Measurements from ENCODE around the gene HTR5A.

The HTR5A gene

GRCh38 chr7:155107126-155107525 lies 37.0 kb downstream of the HTR5A start:
- Mint-ChIP-seq H3K9me3 (no peaks in the 10 kb centered on the region), H3K27ac (no peak overlapping the region), H3K36me3 (ENCODE audit: low read depth) (no peaks in the 10 kb centered on the region), H3K4me3 (no peak overlapping the region), H3K27me3 (ENCODE audit: low read depth) (peaks cover 25% of the 10 kb centered on the region), H3K4me1 (ENCODE audit: low read depth) (no peaks in the 10 kb centered on the region)

- H3K4me1 Mint-ChIP-seq (ENCODE audit: low read depth), result no peaks in the 10 kb centered on the region
- H3K9me3 Mint-ChIP-seq, result no peaks in the 10 kb centered on the region
- H3K27ac Mint-ChIP-seq, result no peak overlapping the region
- H3K27me3 Mint-ChIP-seq (ENCODE audit: low read depth), result peaks cover 25% of the 10 kb centered on the region
- no peak overlapping the region for H3K4me3 Mint-ChIP-seq
- no peaks in the 10 kb centered on the region for H3K36me3 Mint-ChIP-seq (ENCODE audit: low read depth)
Measured at GRCh38 chr7:155108144-155108901, 38.2 kb downstream of the HTR5A start.

GRCh38 chr7:155109121-155109520 lies 39.0 kb downstream of the HTR5A start:
- H3K4me3 Mint-ChIP-seq, result no peak overlapping the region
- H3K36me3 Mint-ChIP-seq (ENCODE audit: low read depth), result no peaks in the 10 kb centered on the region
- peaks cover 25% of the 10 kb centered on the region for H3K27me3 Mint-ChIP-seq (ENCODE audit: low read depth)

GRCh38 chr7:155115288-155115687 lies 45.2 kb downstream of the HTR5A start:
- Mint-ChIP-seq H3K4me3 (no peak overlapping the region), H3K9me3 (peaks cover 8% of the 10 kb centered on the region), H3K4me1 (ENCODE audit: low read depth) (no peaks in the 10 kb centered on the region), H3K27ac (no peak overlapping the region), H3K36me3 (ENCODE audit: low read depth) (no peaks in the 10 kb centered on the region), H3K27me3 (ENCODE audit: low read depth) (peaks cover 3% of the 10 kb centered on the region)

More at GRCh38 chr7:155109121-155109520, 39.0 kb downstream of the HTR5A start:
- Mint-ChIP-seq H3K27ac (no peak overlapping the region), H3K9me3 (no peaks in the 10 kb centered on the region), H3K4me1 (ENCODE audit: low read depth) (no peaks in the 10 kb centered on the region)

GRCh38 chr7:155119801-155120382 lies 49.8 kb downstream of the HTR5A start:
- H3K27ac Mint-ChIP-seq, result no peak overlapping the region
- H3K9me3 Mint-ChIP-seq, result peaks cover 24% of the 10 kb centered on the region
- no peaks in the 10 kb centered on the region for H3K36me3 Mint-ChIP-seq (ENCODE audit: low read depth)
- H3K27me3 Mint-ChIP-seq (ENCODE audit: low read depth), result peaks cover 3% of the 10 kb centered on the region
- no peak overlapping the region for H3K4me3 Mint-ChIP-seq
- no peaks in the 10 kb centered on the region for H3K4me1 Mint-ChIP-seq (ENCODE audit: low read depth)

GRCh38 chr7:155120460-155120859 lies 50.3 kb downstream of the HTR5A start:
- Mint-ChIP-seq H3K27ac (no peak overlapping the region), H3K4me1 (ENCODE audit: low read depth) (no peaks in the 10 kb centered on the region), H3K9me3 (peaks cover 24% of the 10 kb centered on the region), H3K4me3 (no peak overlapping the region), H3K27me3 (ENCODE audit: low read depth) (peaks cover 3% of the 10 kb centered on the region), H3K36me3 (ENCODE audit: low read depth) (no peaks in the 10 kb centered on the region)

- H3K27ac Mint-ChIP-seq, result no peak overlapping the region
- H3K4me1 Mint-ChIP-seq (ENCODE audit: low read depth), result no peaks in the 10 kb centered on the region
- peaks cover 24% of the 10 kb centered on the region for H3K9me3 Mint-ChIP-seq
- no peak overlapping the region for H3K4me3 Mint-ChIP-seq
- H3K27me3 Mint-ChIP-seq (ENCODE audit: low read depth), result peaks cover 3% of the 10 kb centered on the region
- H3K36me3 Mint-ChIP-seq (ENCODE audit: low read depth), result no peaks in the 10 kb centered on the region
Measured at GRCh38 chr7:155122831-155123230, 52.7 kb downstream of the HTR5A start.

- H3K4me3 Mint-ChIP-seq, result no peak overlapping the region
- no peaks in the 10 kb centered on the region for H3K36me3 Mint-ChIP-seq (ENCODE audit: low read depth)
- peaks cover 3% of the 10 kb centered on the region for H3K27me3 Mint-ChIP-seq (ENCODE audit: low read depth)
- no peaks in the 10 kb centered on the region for H3K4me1 Mint-ChIP-seq (ENCODE audit: low read depth)
- peaks cover 24% of the 10 kb centered on the region for H3K9me3 Mint-ChIP-seq
- no peak overlapping the region for H3K27ac Mint-ChIP-seq
Measured at GRCh38 chr7:155123413-155123812, 53.3 kb downstream of the HTR5A start.

- Mint-ChIP-seq H3K4me1 (ENCODE audit: low read depth) (no peaks in the 10 kb centered on the region), H3K4me3 (no peak overlapping the region), H3K27ac (no peak overlapping the region), H3K9me3 (peaks cover 21% of the 10 kb centered on the region), H3K27me3 (ENCODE audit: low read depth) (peaks cover 3% of the 10 kb centered on the region), H3K36me3 (ENCODE audit: low read depth) (no peaks in the 10 kb centered on the region)
Measured at GRCh38 chr7:155124706-155125105, 54.6 kb downstream of the HTR5A start.

- Mint-ChIP-seq H3K9me3 (peaks cover 3% of the 10 kb centered on the region), H3K36me3 (ENCODE audit: low read depth) (no peaks in the 10 kb centered on the region), H3K4me3 (no peak overlapping the region), H3K27ac (no peak overlapping the region), H3K4me1 (ENCODE audit: low read depth) (no peaks in the 10 kb centered on the region), H3K27me3 (ENCODE audit: low read depth) (peaks cover 3% of the 10 kb centered on the region)
Measured at GRCh38 chr7:155129186-155129585, 59.1 kb downstream of the HTR5A start.

- Mint-ChIP-seq H3K9me3 (peaks cover under 1% of the 10 kb centered on the region), H3K27me3 (ENCODE audit: low read depth) (peaks cover 3% of the 10 kb centered on the region), H3K4me3 (no peak overlapping the region), H3K4me1 (ENCODE audit: low read depth) (no peaks in the 10 kb centered on the region), H3K27ac (no peak overlapping the region), H3K36me3 (ENCODE audit: low read depth) (no peaks in the 10 kb centered on the region)
Measured at GRCh38 chr7:155129789-155130188, 59.7 kb downstream of the HTR5A start.

- no peaks in the 10 kb centered on the region for H3K4me1 Mint-ChIP-seq (ENCODE audit: low read depth)
- H3K27me3 Mint-ChIP-seq (ENCODE audit: low read depth), result peaks cover 3% of the 10 kb centered on the region
- H3K36me3 Mint-ChIP-seq (ENCODE audit: low read depth), result no peaks in the 10 kb centered on the region
Measured at GRCh38 chr7:155130493-155130892, 60.4 kb downstream of the HTR5A start.

GRCh38 chr7:155131090-155131489 lies 61.0 kb downstream of the HTR5A start:
- Mint-ChIP-seq H3K27ac (no peak overlapping the region), H3K4me1 (ENCODE audit: low read depth) (no peaks in the 10 kb centered on the region), H3K9me3 (no peaks in the 10 kb centered on the region), H3K4me3 (no peak overlapping the region), H3K36me3 (ENCODE audit: low read depth) (no peaks in the 10 kb centered on the region), H3K27me3 (ENCODE audit: low read depth) (peaks cover 3% of the 10 kb centered on the region)

More at GRCh38 chr7:155130493-155130892, 60.4 kb downstream of the HTR5A start:
- Mint-ChIP-seq H3K27ac (no peak overlapping the region), H3K4me3 (no peak overlapping the region), H3K9me3 (no peaks in the 10 kb centered on the region)

GRCh38 chr7:155132431-155132830 lies 62.3 kb downstream of the HTR5A start:
- no peaks in the 10 kb centered on the region for H3K36me3 Mint-ChIP-seq (ENCODE audit: low read depth)
- H3K4me1 Mint-ChIP-seq (ENCODE audit: low read depth), result no peaks in the 10 kb centered on the region

GRCh38 chr7:155136619-155137243 lies 66.6 kb downstream of the HTR5A start:
- no peak overlapping the region for H3K4me3 Mint-ChIP-seq
- no peaks in the 10 kb centered on the region for H3K4me1 Mint-ChIP-seq (ENCODE audit: low read depth)
- H3K36me3 Mint-ChIP-seq (ENCODE audit: low read depth), result no peaks in the 10 kb centered on the region
- no peaks in the 10 kb centered on the region for H3K9me3 Mint-ChIP-seq
- no peak overlapping the region for H3K27ac Mint-ChIP-seq
- H3K27me3 Mint-ChIP-seq (ENCODE audit: low read depth), result no peaks in the 10 kb centered on the region

More at GRCh38 chr7:155132431-155132830, 62.3 kb downstream of the HTR5A start:
- no peak overlapping the region for H3K27ac Mint-ChIP-seq
- H3K27me3 Mint-ChIP-seq (ENCODE audit: low read depth), result no peaks in the 10 kb centered on the region
- no peaks in the 10 kb centered on the region for H3K9me3 Mint-ChIP-seq
- no peak overlapping the region for H3K4me3 Mint-ChIP-seq

All from T-helper 1 cell treated with Interleukin-12 subunit alpha and Interleukin-12 subunit beta and Interleukin-4 antibody, amounts not matched to agents 30 μg/mL and 1 μg/mL, for 36 hours (primary cell).